ENCODE data around the gene MTMR1. TPM values are rescaled to one million over a fixed set of nuclear protein-coding genes. Genes with fewer than 3 reads are reported as not detected.

The MTMR1 gene
- total RNA-seq, 2 experiments from 2014 or later = 33.6 to 34.4 TPM

- POLR2A ChIA-PET = no interaction called here
- no peaks in the 10 kb centered on the region for H3K9me3 Mint-ChIP-seq
- Histone ChIP-seq H3K9me3 (ENCODE audit: control insufficient read depth in 1 of 2, insufficient read depth in 1 of 2, low read length in 2 of 2) (no peaks in the 10 kb centered on the region), H3K36me3 (ENCODE audit: insufficient read depth, low read length) (no peaks in the 10 kb centered on the region), H3K27ac (ENCODE audit: low read depth in 1 of 2, low read length in 2 of 2) (no peak overlapping the region), H3K27me3 (ENCODE audit: control insufficient read depth in 1 of 2, insufficient read depth in 2 of 2, low read length in 2 of 2) (no peaks in the 10 kb centered on the region), H3K4me1 (ENCODE audit: insufficient read depth, low read length) (peaks cover 9% of the 10 kb centered on the region), H3K4me3 (ENCODE audit: low read length) (no peak overlapping the region)
- intact Hi-C loops (cut with DNase I, micrococcal nuclease) = no loop called here
- CTCF ChIA-PET = no interaction called here
- no peak for ATAC-seq (ENCODE audit: poor library complexity)
- H3K27ac Mint-ChIP-seq = no peak overlapping the region
- no peak overlapping the region for H3K4me3 Mint-ChIP-seq
- H3K4me1 Mint-ChIP-seq (ENCODE audit: low read depth) = no peaks in the 10 kb centered on the region
- DNase-seq = no peak
- TF ChIP-seq CTCF (IDR thresholded peaks at IDR 0.05) = no peak
- no peaks in the 10 kb centered on the region for H3K27me3 Mint-ChIP-seq
- no peaks in the 10 kb centered on the region for H3K36me3 Mint-ChIP-seq (ENCODE audit: low read depth)
Measured at GRCh38 chrX:150768580-150769190, 75.5 kb downstream of the MTMR1 start.

GRCh38 chrX:150769408-150769807 lies 76.2 kb downstream of the MTMR1 start:
- H3K4me1 Mint-ChIP-seq (ENCODE audit: low read depth) = no peaks in the 10 kb centered on the region
- peaks cover 9% of the 10 kb centered on the region for H3K4me1 ChIP-seq (ENCODE audit: insufficient read depth, low read length)
- H3K27ac ChIP-seq (ENCODE audit: low read depth in 1 of 2, low read length in 2 of 2) = no peak overlapping the region
- H3K27me3 Mint-ChIP-seq = no peaks in the 10 kb centered on the region
- no peak overlapping the region for H3K27ac Mint-ChIP-seq
- no peak overlapping the region for H3K4me3 ChIP-seq (ENCODE audit: low read length)
- H3K36me3 Mint-ChIP-seq (ENCODE audit: low read depth) = no peaks in the 10 kb centered on the region
- no peak for ATAC-seq (ENCODE audit: poor library complexity)
- ChIA-PET CTCF (no interaction called here), POLR2A (no interaction called here)
- no peaks in the 10 kb centered on the region for H3K9me3 ChIP-seq (ENCODE audit: control insufficient read depth in 1 of 2, insufficient read depth in 1 of 2, low read length in 2 of 2)
- H3K27me3 ChIP-seq (ENCODE audit: control insufficient read depth in 1 of 2, insufficient read depth in 2 of 2, low read length in 2 of 2) = no peaks in the 10 kb centered on the region
- no peak overlapping the region for H3K4me3 Mint-ChIP-seq
- intact Hi-C loops (cut with DNase I, micrococcal nuclease) = no loop called here
- no peak for DNase-seq
- H3K36me3 ChIP-seq (ENCODE audit: insufficient read depth, low read length) = no peaks in the 10 kb centered on the region
- no peaks in the 10 kb centered on the region for H3K9me3 Mint-ChIP-seq
- TF ChIP-seq CTCF (IDR thresholded peaks at IDR 0.05) = no peak

- H3K36me3 Mint-ChIP-seq (ENCODE audit: low read depth) = peaks cover 5% of the 10 kb centered on the region
- H3K27ac ChIP-seq (ENCODE audit: low read depth in 1 of 2, low read length in 2 of 2) = no peak overlapping the region
- H3K4me3 ChIP-seq (ENCODE audit: low read length) = no peak overlapping the region
- no peak for TF ChIP-seq CTCF (IDR thresholded peaks at IDR 0.05)
- POLR2A ChIA-PET = no interaction called here
- peaks cover 9% of the 10 kb centered on the region for H3K4me1 ChIP-seq (ENCODE audit: insufficient read depth, low read length)
- H3K36me3 ChIP-seq (ENCODE audit: insufficient read depth, low read length) = no peaks in the 10 kb centered on the region
- H3K27me3 ChIP-seq (ENCODE audit: control insufficient read depth in 1 of 2, insufficient read depth in 2 of 2, low read length in 2 of 2) = no peaks in the 10 kb centered on the region
- CTCF ChIA-PET = interaction anchor here (2.5 kb wide), 1 partner anchor 312 kb away, joined by 36 read pairs; no protein-coding TSS in a partner anchor
- H3K4me1 Mint-ChIP-seq (ENCODE audit: low read depth) = no peaks in the 10 kb centered on the region
- ATAC-seq (ENCODE audit: poor library complexity) (no peak), DNase-seq (no peak)
- H3K9me3 Mint-ChIP-seq = no peaks in the 10 kb centered on the region
- intact Hi-C loops (cut with DNase I, micrococcal nuclease) = loop anchor here in 1 of 2 experiments (5.0 kb wide), 2 partner anchors 592 to 912 kb away; no protein-coding TSS in a partner anchor
- H3K27me3 Mint-ChIP-seq = no peaks in the 10 kb centered on the region
- no peak overlapping the region for H3K27ac Mint-ChIP-seq
- no peaks in the 10 kb centered on the region for H3K9me3 ChIP-seq (ENCODE audit: control insufficient read depth in 1 of 2, insufficient read depth in 1 of 2, low read length in 2 of 2)
- no peak overlapping the region for H3K4me3 Mint-ChIP-seq
Measured at GRCh38 chrX:150770623-150771022, 77.4 kb downstream of the MTMR1 start.

All from CD4-positive, alpha-beta T cell (primary cell).